ENCODE data around the gene CCR3. TPM values are rescaled to one million over a fixed set of nuclear protein-coding genes. Genes with fewer than 3 reads are reported as not detected.

Gene CCR3
- total RNA-seq, 3 donors from 2014 or later (not counting 1 experiment from before 2014, with no cell fraction given): 1.5 to 36.7 TPM; not detected in 1

GRCh38 chr3:46213201-46213600 is 29.1 kb upstream of the CCR3 start:
- no peak overlapping the region for H3K27ac Mint-ChIP-seq
- Histone ChIP-seq H3K9me3 (ENCODE audit: control insufficient read depth, insufficient read depth, low read length) (no peaks in the 10 kb centered on the region), H3K4me1 (ENCODE audit: control insufficient read depth, insufficient read depth, low read length) (peaks cover 43% of the 10 kb centered on the region), H3K27ac (ENCODE audit: low read length) (peak overlapping the region; percentile 19), H3K4me3 (ENCODE audit: low read length) (no peak overlapping the region), H3K36me3 (ENCODE audit: control insufficient read depth, insufficient read depth, low read length) (no peaks in the 10 kb centered on the region), H3K27me3 (ENCODE audit: control insufficient read depth, insufficient read depth, low read length) (no peaks in the 10 kb centered on the region)
- H3K4me1 Mint-ChIP-seq: peaks cover 12 to 22% of the 10 kb centered on the region in 2 donors
- intact Hi-C loops (cut with micrococcal nuclease): loop anchor here (10.0 kb wide), 1 partner anchor 72 kb away; no protein-coding TSS in a partner anchor
- ATAC-seq (peak; percentile 22 to 53 (median 48)), DNase-seq (peak in 1 of 2 donors; percentile 68)
- H3K4me3 Mint-ChIP-seq: no peak overlapping the region
- H3K27me3 Mint-ChIP-seq (ENCODE audit: low read depth in 2 of 2): no peaks in the 10 kb centered on the region
- TF ChIP-seq CTCF (IDR thresholded peaks at IDR 0.05): no peak
- H3K9me3 Mint-ChIP-seq: no peaks in the 10 kb centered on the region
- WGBS (ENCODE audit: insufficient coverage): 9% methylated on average over 4 of the region's 4 CpGs
- H3K36me3 Mint-ChIP-seq: no peaks in the 10 kb centered on the region

GRCh38 chr3:46214751-46215352 is 27.4 kb upstream of the CCR3 start:
- WGBS (ENCODE audit: insufficient coverage): 86% methylated on average over 1 of the region's 1 CpG
- Histone ChIP-seq H3K4me1 (ENCODE audit: control insufficient read depth, insufficient read depth, low read length) (peaks cover 31% of the 10 kb centered on the region), H3K4me3 (ENCODE audit: low read length) (no peak overlapping the region), H3K9me3 (ENCODE audit: control insufficient read depth, insufficient read depth, low read length) (no peaks in the 10 kb centered on the region), H3K27ac (ENCODE audit: low read length) (no peak overlapping the region), H3K27me3 (ENCODE audit: control insufficient read depth, insufficient read depth, low read length) (no peaks in the 10 kb centered on the region), H3K36me3 (ENCODE audit: control insufficient read depth, insufficient read depth, low read length) (no peaks in the 10 kb centered on the region)
- ATAC-seq: peak in 2 of 3 donors; percentile 40 to 45
- DNase-seq: peak in 1 of 2 donors; percentile 27
- H3K9me3 Mint-ChIP-seq: no peaks in the 10 kb centered on the region
- H3K4me3 Mint-ChIP-seq: no peak overlapping the region
- intact Hi-C loops (cut with micrococcal nuclease): loop anchor here (1.0 to 10.0 kb wide), 2 partner anchors 70 to 153 kb away; no protein-coding TSS in a partner anchor
- H3K27me3 Mint-ChIP-seq (ENCODE audit: low read depth in 2 of 2): no peaks in the 10 kb centered on the region
- peaks cover 0 to 7% of the 10 kb centered on the region in 2 donors for H3K4me1 Mint-ChIP-seq
- no peak for TF ChIP-seq CTCF (IDR thresholded peaks at IDR 0.05)
- no peaks in the 10 kb centered on the region for H3K36me3 Mint-ChIP-seq
- no peak overlapping the region for H3K27ac Mint-ChIP-seq

- H3K4me3 ChIP-seq (ENCODE audit: low read length): no peak overlapping the region
- intact Hi-C loops (cut with micrococcal nuclease): loop anchor here (10.0 kb wide), 1 partner anchor 69 kb away; no protein-coding TSS in a partner anchor
- no peak overlapping the region for H3K27ac ChIP-seq (ENCODE audit: low read length)
- Mint-ChIP-seq H3K36me3 (no peaks in the 10 kb centered on the region), H3K9me3 (no peaks in the 10 kb centered on the region), H3K27ac (no peak overlapping the region), H3K4me3 (no peak overlapping the region), H3K4me1 (no peaks in the 10 kb centered on the region), H3K27me3 (ENCODE audit: low read depth in 2 of 2) (no peaks in the 10 kb centered on the region)
- ATAC-seq: no peak
- H3K9me3 ChIP-seq (ENCODE audit: control insufficient read depth, insufficient read depth, low read length): no peaks in the 10 kb centered on the region
- no peaks in the 10 kb centered on the region for H3K27me3 ChIP-seq (ENCODE audit: control insufficient read depth, insufficient read depth, low read length)
- H3K4me1 ChIP-seq (ENCODE audit: control insufficient read depth, insufficient read depth, low read length): peaks cover 27% of the 10 kb centered on the region
- H3K36me3 ChIP-seq (ENCODE audit: control insufficient read depth, insufficient read depth, low read length): no peaks in the 10 kb centered on the region
- DNase-seq: no peak
- TF ChIP-seq CTCF (IDR thresholded peaks at IDR 0.05): no peak
- WGBS (ENCODE audit: insufficient coverage): 97% methylated on average over 3 of the region's 4 CpGs
Observed at GRCh38 chr3:46215810-46216414, 26.3 kb upstream of the CCR3 start.
